OCI-LY7 (cell line): ENCODE data around the gene PPIG. TPM values are rescaled to one million over a fixed set of nuclear protein-coding genes. Genes with fewer than 3 reads are reported as not detected.

Experiments
- BruUV-seq: library from RNA; stranded (reverse); fragments of 400-500 nt; replicated peaks from 2 replicates; lab custom pipeline; 2021; lab: Mats Ljungman, UMichigan
- CTCF ChIA-PET: fragments of 300-600 bp; sonication (Branson Sonifier 250); formaldehyde crosslinking; loops from one replicate; lab custom pipeline; 2022; ENCODE audit warnings: antibody characterized with exemption; ENCODE audit not compliant: unreplicated experiment; lab: Charles Lee
- POLR2A ChIA-PET: fragments of 300-600 bp; sonication (Branson Sonifier 250); formaldehyde crosslinking; loops from one replicate; lab custom pipeline; 2022; ENCODE audit warnings: antibody characterized with exemption; lab: Charles Lee
- DNase-seq: peaks from one replicate; pipeline ENCODE4 v3.0.0-alpha.2; 2015; ENCODE audit warnings: low spot score
- H2AFZ ChIP-seq: fragments of 200-600 bp; sonication (generic), shearing (Covaris generic); 2 replicates; pipeline ENCODE4 v1.6.1; 2014; ENCODE audit warnings: mild to moderate bottlenecking, antibody characterized with exemption, low read length, moderate library complexity
- H3K27ac ChIP-seq: fragments of 200-600 bp; sonication (generic); 2 replicates; pipeline ENCODE4 v1.5.1; 2014; ENCODE audit warnings: mixed run types, low read depth, mild to moderate bottlenecking, moderate library complexity, low read length, inconsistent platforms; ENCODE audit not compliant: poor library complexity, severe bottlenecking
- H3K36me3 ChIP-seq: fragments of 200-600 bp; sonication (generic); 2 replicates; pipeline ENCODE4 v1.6.1; 2014; ENCODE audit warnings: mild to moderate bottlenecking, antibody characterized with exemption, low read length, moderate library complexity, mixed read lengths; ENCODE audit not compliant: insufficient read depth
- H3K4me1 ChIP-seq: fragments of 200-600 bp; sonication (generic); 2 replicates; pipeline ENCODE4 v1.5.1; 2014; ENCODE audit warnings: mild to moderate bottlenecking, low read length; ENCODE audit not compliant: insufficient read depth, poor library complexity, severe bottlenecking
- H3K4me2 ChIP-seq: fragments of 200-600 bp; sonication (generic); 2 replicates; pipeline ENCODE4 v1.6.1; 2014; ENCODE audit warnings: mild to moderate bottlenecking, low read length
- H3K4me3 ChIP-seq: fragments of 200-600 bp; sonication (generic); 2 replicates; pipeline ENCODE4 v1.5.1; 2014; ENCODE audit warnings: mild to moderate bottlenecking, low read depth, low read length; ENCODE audit not compliant: poor library complexity, severe bottlenecking
- H3K79me2 ChIP-seq: fragments of 200-600 bp; sonication (generic); 2 replicates; pipeline ENCODE4 v1.6.1; 2016; ENCODE audit warnings: low read depth, mild to moderate bottlenecking, low read length, moderate library complexity, mixed read lengths; ENCODE audit not compliant: insufficient read depth
- H3K9me2 ChIP-seq: fragments of 200-600 bp; sonication (generic); 2 replicates; pipeline ENCODE4 v1.6.1; 2016; ENCODE audit warnings: mild to moderate bottlenecking, low read length, mixed read lengths; ENCODE audit not compliant: insufficient read depth
- H3K9me3 ChIP-seq: fragments of 200-600 bp; sonication (generic); 2 replicates; pipeline ENCODE4 v1.6.1; 2014; ENCODE audit warnings: mild to moderate bottlenecking, mixed run types, low read length, mixed read lengths
- H4K20me1 ChIP-seq: fragments of 200-600 bp; sonication (generic); 2 replicates; pipeline ENCODE4 v1.6.1; 2014; ENCODE audit warnings: mild to moderate bottlenecking, antibody characterized with exemption, low read length, moderate library complexity, mixed read lengths; ENCODE audit not compliant: insufficient read depth
- EZH2phosphoT487 ChIP-seq: fragments of 200-600 bp; sonication (generic); IDR thresholded peaks from 2 replicates; pipeline ENCODE4 v1.6.1; 2018; ENCODE audit warnings: low read depth, borderline replicate concordance, mild to moderate bottlenecking, mixed run types, antibody characterized with exemption, low read length, moderate library complexity, mixed read lengths
- intact Hi-C: fragments of 100-400 bp; cut with micrococcal nuclease; formaldehyde crosslinking; loops from one replicate; pipeline ENCODE4 v1.10.0; 2022; ENCODE audit not compliant: unreplicated experiment
- total RNA-seq, 2 experiments: library from RNA; depleted of rRNA in 1 of 2; stranded (reverse); fragments of >200 nt in 1 of 2; shearing (Covaris generic) in 1 of 2; gene quantifications; 2 replicates each; pipeline ENCODE4 v1.2.3, GENCODE V29; 2014 to 2022
- TF ChIP-seq, protein P1 (sequence below): fragments of 200-600 bp; sonication (generic); conservative IDR thresholded peaks from 2 replicates; pipeline ENCODE4 v1.5.1; 2014; ENCODE audit warnings: mild to moderate bottlenecking, antibody characterized with exemption, low read length, moderate library complexity, mixed read lengths

PPIG gene
- total RNA-seq, 2 experiments from 2014 or later = 33.5 to 65.7 TPM

DNA sequence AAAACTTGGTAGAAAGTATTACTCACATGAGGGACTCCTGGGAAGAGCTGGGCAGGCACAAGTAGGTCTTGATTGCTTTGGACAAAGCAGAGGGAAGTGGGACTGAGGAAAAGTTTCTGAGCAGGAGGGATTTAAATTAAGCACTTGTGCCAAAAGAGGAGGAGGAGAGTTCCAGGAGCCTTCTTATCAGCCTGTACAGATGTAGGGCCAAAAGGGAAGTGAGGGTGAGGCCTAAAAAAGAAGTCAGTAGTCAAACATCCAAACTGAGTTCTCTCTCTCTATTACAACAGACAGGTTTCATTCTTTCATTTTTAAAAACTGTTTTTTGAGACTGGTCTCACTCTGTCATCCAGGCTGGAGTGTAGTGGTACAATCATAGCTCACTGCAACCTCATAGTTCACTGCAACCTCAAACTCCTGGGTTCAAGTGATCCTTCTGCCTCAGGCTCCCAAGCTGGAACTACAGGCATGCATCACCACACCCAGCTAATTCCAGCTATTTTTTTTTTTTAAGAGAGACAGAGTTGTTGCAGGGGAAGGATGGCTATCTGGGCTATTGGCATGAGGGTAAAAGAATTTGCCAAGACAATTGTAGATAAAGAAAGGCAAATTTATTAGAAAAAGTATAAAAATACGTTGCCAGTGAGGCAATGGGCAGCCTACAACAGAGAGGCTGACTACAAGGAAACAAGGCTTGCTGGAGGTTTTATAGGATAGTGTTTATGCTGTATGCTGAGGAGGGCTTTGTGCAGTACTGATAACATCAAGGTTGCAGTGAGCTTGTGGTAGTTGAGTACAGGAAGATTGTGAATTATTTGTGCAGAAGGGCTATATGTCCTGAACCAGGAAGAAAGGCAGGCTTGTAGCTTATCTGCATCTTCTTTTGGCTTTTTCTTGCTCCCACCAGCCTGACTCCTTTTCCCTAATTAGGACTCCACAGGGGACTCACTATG lies 81.1 kb downstream of the PPIG start:
- Histone ChIP-seq H3K4me3 (no peak overlapping the region), H3K79me2 (no peaks in the 10 kb centered on the region), H2AFZ (no peak overlapping the region), H3K9me3 (no peaks in the 10 kb centered on the region), H3K4me1 (no peaks in the 10 kb centered on the region), H3K4me2 (no peak overlapping the region), H3K27ac (no peak overlapping the region), H3K36me3 (no peaks in the 10 kb centered on the region), H4K20me1 (no peaks in the 10 kb centered on the region), H3K9me2 (no peaks in the 10 kb centered on the region)
- ChIA-PET POLR2A (interaction anchor here (1.5 kb wide), 1 partner anchor 10 kb away, joined by 4 read pairs; no protein-coding TSS in a partner anchor), CTCF (no interaction called here)
- no TSS peak for BruUV-seq
- no peak for TF ChIP-seq EZH2phosphoT487
- TF ChIP-seq, protein P1, sequence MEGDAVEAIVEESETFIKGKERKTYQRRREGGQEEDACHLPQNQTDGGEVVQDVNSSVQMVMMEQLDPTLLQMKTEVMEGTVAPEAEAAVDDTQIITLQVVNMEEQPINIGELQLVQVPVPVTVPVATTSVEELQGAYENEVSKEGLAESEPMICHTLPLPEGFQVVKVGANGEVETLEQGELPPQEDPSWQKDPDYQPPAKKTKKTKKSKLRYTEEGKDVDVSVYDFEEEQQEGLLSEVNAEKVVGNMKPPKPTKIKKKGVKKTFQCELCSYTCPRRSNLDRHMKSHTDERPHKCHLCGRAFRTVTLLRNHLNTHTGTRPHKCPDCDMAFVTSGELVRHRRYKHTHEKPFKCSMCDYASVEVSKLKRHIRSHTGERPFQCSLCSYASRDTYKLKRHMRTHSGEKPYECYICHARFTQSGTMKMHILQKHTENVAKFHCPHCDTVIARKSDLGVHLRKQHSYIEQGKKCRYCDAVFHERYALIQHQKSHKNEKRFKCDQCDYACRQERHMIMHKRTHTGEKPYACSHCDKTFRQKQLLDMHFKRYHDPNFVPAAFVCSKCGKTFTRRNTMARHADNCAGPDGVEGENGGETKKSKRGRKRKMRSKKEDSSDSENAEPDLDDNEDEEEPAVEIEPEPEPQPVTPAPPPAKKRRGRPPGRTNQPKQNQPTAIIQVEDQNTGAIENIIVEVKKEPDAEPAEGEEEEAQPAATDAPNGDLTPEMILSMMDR = no peak
- intact Hi-C loops = no loop called here
- DNase-seq = no peak

DNA sequence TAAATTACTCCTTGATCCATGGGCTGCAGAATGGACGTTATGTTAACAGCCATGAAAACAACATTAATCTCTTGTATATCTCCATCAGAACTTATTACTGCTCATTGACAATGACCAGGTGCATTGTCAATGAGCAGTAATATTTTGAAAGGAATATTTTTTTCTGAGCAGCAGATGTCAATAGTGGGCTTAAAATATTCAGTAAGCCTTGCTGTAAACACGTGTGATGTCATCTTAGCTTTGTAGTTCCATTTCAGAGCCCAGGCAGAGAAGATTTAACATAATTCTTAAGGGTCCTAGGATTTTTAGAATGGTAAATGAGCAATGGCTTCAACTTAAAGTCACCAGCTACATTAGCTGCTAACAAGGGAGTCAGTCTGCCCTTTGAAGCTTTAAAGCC lies 83.4 kb downstream of the PPIG start:
- TF ChIP-seq, protein P1 = no peak
- TF ChIP-seq EZH2phosphoT487 = no peak
- no TSS peak for BruUV-seq
- ChIA-PET CTCF (no interaction called here), POLR2A (interaction anchor here (0.6 to 0.9 kb wide), 4 partner anchors 12 to 1112 kb away, joined by 3 to 6 read pairs (median 4); no protein-coding TSS in a partner anchor)
- no peak overlapping the region for H3K27ac ChIP-seq
- no peaks in the 10 kb centered on the region for H3K79me2 ChIP-seq
- intact Hi-C loops = no loop called here
- no peak for DNase-seq
- no peaks in the 10 kb centered on the region for H4K20me1 ChIP-seq
- no peaks in the 10 kb centered on the region for H3K9me2 ChIP-seq
- no peak overlapping the region for H3K4me3 ChIP-seq
- H3K4me2 ChIP-seq = no peak overlapping the region
- H3K4me1 ChIP-seq = no peaks in the 10 kb centered on the region
- H2AFZ ChIP-seq = no peak overlapping the region
- H3K36me3 ChIP-seq = no peaks in the 10 kb centered on the region
- H3K9me3 ChIP-seq = no peaks in the 10 kb centered on the region
